GM10248 (cell line): ENCODE measurements around the gene MYEF2.
A peak's percentile ranks its signal among the peaks of the same experiment; 100 is the strongest.

ENCODE experiments used
- CTCF ChIA-PET: fragments of 300-600 bp; sonication (Branson Sonifier 250); formaldehyde crosslinking; extraction: SDS; loops from one replicate; lab custom pipeline; 2021; ENCODE audit warnings: antibody characterized with exemption; lab: Yijun Ruan, JAX
- POLR2A ChIA-PET: fragments of 350-650 bp; sonication (Branson Sonifier 250); formaldehyde crosslinking; extraction: SDS; loops from one replicate; lab custom pipeline; 2020; ENCODE audit warnings: antibody characterized with exemption; lab: Yijun Ruan, JAX
- DNase-seq: peaks from one replicate; pipeline ENCODE4 v3.0.0; 2012; ENCODE audit errors: extremely low spot score
- CTCF ChIP-seq: IDR thresholded peaks from 2 replicates; pipeline ENCODE4 v1.5.1; 2012; ENCODE audit warnings: mild to moderate bottlenecking, low read depth; ENCODE audit errors: extremely low read depth, missing control alignments, control extremely low read depth

The MYEF2 gene

DNA sequence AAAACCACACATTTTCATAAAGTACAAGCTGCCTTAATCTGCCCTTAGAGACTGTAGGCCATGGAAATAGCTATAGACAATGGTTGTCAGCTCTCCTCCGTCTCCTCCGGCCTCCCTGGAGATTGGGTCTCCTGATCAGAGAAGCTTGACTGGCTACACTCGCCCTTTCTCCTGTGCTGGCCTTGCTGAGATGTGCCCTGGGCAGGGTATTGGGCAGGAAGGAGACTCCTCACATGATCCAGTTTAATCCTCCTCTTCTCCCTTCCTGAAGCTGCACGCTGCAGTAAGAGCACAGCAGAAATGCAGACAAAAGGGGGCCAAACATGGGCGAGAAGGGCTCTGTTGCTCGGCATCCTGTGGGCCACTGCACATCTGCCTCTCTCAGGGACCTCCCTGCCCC is 57.4 kb downstream of the MYEF2 start, which contains the start of gene SLC24A5:
Gene SLC24A5, plus strand, starts transcription at position 246 of the 400 bp plus-strand sequence. Its CDS starts 55 bp downstream, at position 301.
- no peak for DNase-seq
- no peak for TF ChIP-seq CTCF
- POLR2A ChIA-PET = no interaction called here
- CTCF ChIA-PET = interaction anchor here (1.8 kb wide), 1 partner anchor 30 kb away, joined by 3 read pairs; no protein-coding TSS in a partner anchor

GRCh38 chr15:48119277-48119676 is 58.8 kb downstream of the MYEF2 start:
- ChIA-PET CTCF (interaction anchor here (1.4 to 1.8 kb wide), 2 partner anchors 29 to 166 kb away, joined by 3 to 4 read pairs; no protein-coding TSS in a partner anchor), POLR2A (no interaction called here)
- TF ChIP-seq CTCF = no peak
- DNase-seq = no peak

GRCh38 chr15:48112242-48112641 is 65.9 kb downstream of the MYEF2 start:
- TF ChIP-seq CTCF = peak; percentile 46
- DNase-seq = no peak
- ChIA-PET POLR2A (no interaction called here), CTCF (interaction anchor here (1.0 to 2.8 kb wide), 7 partner anchors 9 to 401 kb away, joined by 3 to 9 read pairs (median 5); no protein-coding TSS in a partner anchor)

GRCh38 chr15:48109856-48110531 is 68.1 kb downstream of the MYEF2 start:
- DNase-seq = no peak
- CTCF ChIA-PET = interaction anchor here (0.9 kb wide), 1 partner anchor 12 kb away, joined by 3 read pairs; no protein-coding TSS in a partner anchor
- POLR2A ChIA-PET = no interaction called here
- TF ChIP-seq CTCF = no peak

GRCh38 chr15:48109212-48109611 is 68.9 kb downstream of the MYEF2 start:
- POLR2A ChIA-PET = no interaction called here
- CTCF ChIA-PET = no interaction called here
- no peak for DNase-seq
- TF ChIP-seq CTCF = no peak

- ChIA-PET CTCF (interaction anchor here (1.2 to 3.2 kb wide), 3 partner anchors 15 to 118 kb away, joined by 3 to 10 read pairs (median 4); no protein-coding TSS in a partner anchor), POLR2A (no interaction called here)
- DNase-seq = no peak
- TF ChIP-seq CTCF = no peak
These were observed 72.2 kb downstream of the MYEF2 start for GRCh38 chr15:48105936-48106335.
